ENCODE results near the gene VWA8. TPM values are rescaled to one million over a fixed set of nuclear protein-coding genes. Genes with fewer than 3 reads are reported as not detected.
A peak's percentile ranks its signal among the peaks of the same experiment; 100 is the strongest.
"Not testable (repeated sequence)": the region's sequence is repeated elsewhere in the genome, so short reads cannot be mapped to it uniquely, and the experiment has no call there.

VWA8 gene
- total RNA-seq, 1 donor from 2014 or later, result 9.8 TPM

- no peak for DNase-seq (ENCODE audit: low read depth)
- H3K4me3 ChIP-seq (ENCODE audit: low read depth, low read length), result no peak overlapping the region
- TF ChIP-seq, protein P1, sequence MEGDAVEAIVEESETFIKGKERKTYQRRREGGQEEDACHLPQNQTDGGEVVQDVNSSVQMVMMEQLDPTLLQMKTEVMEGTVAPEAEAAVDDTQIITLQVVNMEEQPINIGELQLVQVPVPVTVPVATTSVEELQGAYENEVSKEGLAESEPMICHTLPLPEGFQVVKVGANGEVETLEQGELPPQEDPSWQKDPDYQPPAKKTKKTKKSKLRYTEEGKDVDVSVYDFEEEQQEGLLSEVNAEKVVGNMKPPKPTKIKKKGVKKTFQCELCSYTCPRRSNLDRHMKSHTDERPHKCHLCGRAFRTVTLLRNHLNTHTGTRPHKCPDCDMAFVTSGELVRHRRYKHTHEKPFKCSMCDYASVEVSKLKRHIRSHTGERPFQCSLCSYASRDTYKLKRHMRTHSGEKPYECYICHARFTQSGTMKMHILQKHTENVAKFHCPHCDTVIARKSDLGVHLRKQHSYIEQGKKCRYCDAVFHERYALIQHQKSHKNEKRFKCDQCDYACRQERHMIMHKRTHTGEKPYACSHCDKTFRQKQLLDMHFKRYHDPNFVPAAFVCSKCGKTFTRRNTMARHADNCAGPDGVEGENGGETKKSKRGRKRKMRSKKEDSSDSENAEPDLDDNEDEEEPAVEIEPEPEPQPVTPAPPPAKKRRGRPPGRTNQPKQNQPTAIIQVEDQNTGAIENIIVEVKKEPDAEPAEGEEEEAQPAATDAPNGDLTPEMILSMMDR (conservative IDR thresholded peaks at IDR 0.05; ENCODE audit: low read depth, low read length), result no peak
These were observed 25.9 kb downstream of the VWA8 start for GRCh38 chr13:41934994-41935393.

DNA sequence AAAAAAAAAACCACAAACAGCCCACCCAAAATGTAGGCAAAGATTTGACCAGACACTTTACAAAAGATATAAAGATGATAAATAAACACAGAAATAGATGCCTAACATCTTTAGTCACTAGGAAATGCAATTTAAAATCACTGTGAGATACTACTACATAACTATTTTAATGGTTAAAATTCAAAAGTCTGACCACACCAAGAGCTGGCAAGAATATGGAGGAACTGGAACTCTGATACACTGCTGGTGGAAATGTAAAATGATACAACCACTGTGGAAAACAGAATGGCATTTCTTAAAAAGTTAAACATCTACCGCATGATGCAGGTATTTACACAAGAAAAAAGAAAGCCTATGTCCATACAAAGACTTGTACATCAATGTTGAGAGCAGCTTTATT is 26.8 kb downstream of the VWA8 start:
- TF ChIP-seq, protein P1 (conservative IDR thresholded peaks at IDR 0.05; ENCODE audit: low read depth, low read length), result no peak
- no peak overlapping the region for H3K4me3 ChIP-seq (ENCODE audit: low read depth, low read length)
- DNase-seq (ENCODE audit: low read depth), result no peak

DNA sequence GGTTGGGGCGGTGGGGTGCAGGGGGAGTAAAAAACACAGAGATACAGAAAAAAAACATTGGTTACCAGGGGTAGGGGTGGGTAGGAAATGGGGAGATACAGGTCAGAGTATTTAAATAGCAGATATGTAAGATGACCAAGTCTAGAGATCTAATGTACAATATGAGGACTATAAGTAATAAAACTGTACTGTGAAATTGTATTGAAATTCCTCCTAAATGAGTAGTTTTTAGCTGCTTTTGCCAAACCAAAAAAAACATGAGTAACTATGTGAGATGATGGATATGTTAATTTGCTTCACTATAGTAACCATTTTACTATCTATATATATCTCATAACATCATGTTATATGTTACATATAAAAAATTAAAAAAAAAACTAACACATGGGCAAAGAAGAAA is 29.6 kb downstream of the VWA8 start:
- TF ChIP-seq, protein P1 (conservative IDR thresholded peaks at IDR 0.05; ENCODE audit: low read depth, low read length), result no peak
- no peak overlapping the region for H3K4me3 ChIP-seq (ENCODE audit: low read depth, low read length)
- DNase-seq (ENCODE audit: low read depth), result no peak

DNA sequence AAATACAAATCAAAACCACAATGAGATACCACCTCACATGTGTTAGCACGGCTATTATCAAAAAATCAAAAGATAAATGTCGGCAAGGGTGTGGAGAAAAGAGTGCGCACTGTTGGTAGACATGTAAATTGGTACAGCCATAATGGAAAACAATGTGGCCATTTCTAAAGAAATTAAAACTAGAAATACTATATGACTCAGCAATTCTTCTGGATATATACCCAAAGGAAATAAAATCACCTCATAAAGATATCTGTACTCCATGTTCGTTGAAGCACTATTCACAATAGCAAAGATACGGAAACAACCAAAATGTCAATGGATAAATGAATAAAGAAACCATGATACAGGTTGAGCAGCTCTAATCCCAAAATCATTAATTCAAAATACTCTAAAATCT is 30.8 kb downstream of the VWA8 start:
- H3K4me3 ChIP-seq (ENCODE audit: low read depth, low read length), result no peak overlapping the region
- no peak for DNase-seq (ENCODE audit: low read depth)
- TF ChIP-seq, protein P1 (conservative IDR thresholded peaks at IDR 0.05; ENCODE audit: low read depth, low read length), result no peak

- no peak for DNase-seq (ENCODE audit: low read depth)
- TF ChIP-seq, protein P1 (conservative IDR thresholded peaks at IDR 0.05; ENCODE audit: low read depth, low read length), result no peak
- H3K4me3 ChIP-seq (ENCODE audit: low read depth, low read length), result peak overlapping the region; percentile 11
These were observed 32.6 kb downstream of the VWA8 start for GRCh38 chr13:41928323-41928722.

DNA sequence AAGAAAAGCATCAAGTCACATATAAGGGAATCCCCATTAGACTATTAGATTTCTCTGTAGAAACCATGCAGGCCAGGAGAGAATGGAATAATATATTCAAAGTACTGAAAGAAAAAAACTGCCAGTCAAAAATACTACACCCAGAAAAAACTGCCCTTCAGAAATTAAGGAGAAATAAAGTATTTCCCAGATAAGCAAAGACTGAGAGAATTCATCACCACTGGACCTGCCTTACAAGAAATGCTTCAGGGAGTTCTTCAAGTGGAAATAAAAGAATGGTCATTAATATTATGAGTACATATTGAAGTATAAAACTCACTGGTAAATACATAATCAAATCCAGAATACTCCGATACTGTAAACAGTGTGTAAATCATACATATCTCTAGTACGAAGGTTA is 35.9 kb downstream of the VWA8 start:
- no peak overlapping the region for H3K4me3 ChIP-seq (ENCODE audit: low read depth, low read length)
- TF ChIP-seq, protein P1 (conservative IDR thresholded peaks at IDR 0.05; ENCODE audit: low read depth, low read length), result no peak

DNA sequence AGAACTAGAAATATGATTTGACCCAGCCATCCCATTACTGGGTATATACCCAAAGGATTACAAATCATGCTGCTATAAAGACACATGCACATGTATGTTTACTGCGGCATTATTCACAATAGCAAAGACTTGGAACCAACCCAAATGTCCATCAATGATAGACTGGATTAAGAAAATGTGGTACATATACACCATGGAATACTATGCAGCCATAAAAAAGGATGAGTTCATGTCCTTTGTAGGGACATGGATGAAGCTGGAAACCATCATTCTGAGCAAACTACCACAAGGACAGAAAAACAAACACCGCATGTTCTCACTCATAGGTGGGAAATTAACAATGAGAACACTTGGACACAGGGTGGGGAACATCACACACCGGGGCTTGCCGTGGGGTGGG is 38.0 kb downstream of the VWA8 start:
- not testable (repeated sequence) for H3K4me3 ChIP-seq (ENCODE audit: low read depth, low read length); DNase-seq (ENCODE audit: low read depth)

More for the DNA sequence above, 35.9 kb downstream of the VWA8 start:
- DNase-seq (ENCODE audit: low read depth), result no peak
